Measurements from ENCODE around the gene ZFP62. TPM values are rescaled to one million over a fixed set of nuclear protein-coding genes. Genes with fewer than 3 reads are reported as not detected.
"Not testable (repeated sequence)": the region's sequence is repeated elsewhere in the genome, so short reads cannot be mapped to it uniquely, and the experiment has no call there.

The ZFP62 gene
- polyA plus RNA-seq, 1 experiment, result 18.0 TPM

DNA sequence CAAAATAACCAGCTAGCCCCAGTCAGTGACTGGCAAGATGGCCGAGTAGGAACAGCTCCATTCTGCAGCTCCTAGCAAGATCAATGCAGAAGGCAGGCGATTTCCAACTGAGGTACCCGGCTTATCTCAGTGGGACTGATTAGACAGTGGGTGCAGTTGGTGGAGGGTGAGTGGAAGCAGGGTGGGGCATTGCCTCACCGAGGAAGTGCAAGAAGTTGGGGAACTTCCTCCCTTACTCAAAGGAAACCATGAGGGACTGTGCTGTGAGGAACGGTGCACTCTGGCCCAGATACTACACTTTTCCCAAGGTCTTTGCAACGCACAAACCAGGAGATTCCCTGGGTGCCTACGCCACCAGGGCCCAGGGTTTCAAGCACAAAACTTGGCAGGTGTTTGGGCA lies 28.3 kb upstream of the ZFP62 start:
- H3K9me3 ChIP-seq (ENCODE audit: control insufficient read depth, insufficient read depth, low read length), result no peaks in the 10 kb centered on the region
- no peak overlapping the region for H3K27ac ChIP-seq (ENCODE audit: low read depth, low read length)
- DNase-seq (ENCODE audit: low read depth, low spot score), result no peak
- TF ChIP-seq, protein P1, sequence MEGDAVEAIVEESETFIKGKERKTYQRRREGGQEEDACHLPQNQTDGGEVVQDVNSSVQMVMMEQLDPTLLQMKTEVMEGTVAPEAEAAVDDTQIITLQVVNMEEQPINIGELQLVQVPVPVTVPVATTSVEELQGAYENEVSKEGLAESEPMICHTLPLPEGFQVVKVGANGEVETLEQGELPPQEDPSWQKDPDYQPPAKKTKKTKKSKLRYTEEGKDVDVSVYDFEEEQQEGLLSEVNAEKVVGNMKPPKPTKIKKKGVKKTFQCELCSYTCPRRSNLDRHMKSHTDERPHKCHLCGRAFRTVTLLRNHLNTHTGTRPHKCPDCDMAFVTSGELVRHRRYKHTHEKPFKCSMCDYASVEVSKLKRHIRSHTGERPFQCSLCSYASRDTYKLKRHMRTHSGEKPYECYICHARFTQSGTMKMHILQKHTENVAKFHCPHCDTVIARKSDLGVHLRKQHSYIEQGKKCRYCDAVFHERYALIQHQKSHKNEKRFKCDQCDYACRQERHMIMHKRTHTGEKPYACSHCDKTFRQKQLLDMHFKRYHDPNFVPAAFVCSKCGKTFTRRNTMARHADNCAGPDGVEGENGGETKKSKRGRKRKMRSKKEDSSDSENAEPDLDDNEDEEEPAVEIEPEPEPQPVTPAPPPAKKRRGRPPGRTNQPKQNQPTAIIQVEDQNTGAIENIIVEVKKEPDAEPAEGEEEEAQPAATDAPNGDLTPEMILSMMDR (IDR thresholded peaks at IDR 0.05; ENCODE audit: low read depth, low read length), result no peak
- ChIA-PET POLR2A (no interaction called here), CTCF (no interaction called here)
- no peak overlapping the region for H3K4me3 ChIP-seq (ENCODE audit: low read depth, low read length)
- H3K27me3 ChIP-seq (ENCODE audit: control insufficient read depth, insufficient read depth, low read length), result no peaks in the 10 kb centered on the region

DNA sequence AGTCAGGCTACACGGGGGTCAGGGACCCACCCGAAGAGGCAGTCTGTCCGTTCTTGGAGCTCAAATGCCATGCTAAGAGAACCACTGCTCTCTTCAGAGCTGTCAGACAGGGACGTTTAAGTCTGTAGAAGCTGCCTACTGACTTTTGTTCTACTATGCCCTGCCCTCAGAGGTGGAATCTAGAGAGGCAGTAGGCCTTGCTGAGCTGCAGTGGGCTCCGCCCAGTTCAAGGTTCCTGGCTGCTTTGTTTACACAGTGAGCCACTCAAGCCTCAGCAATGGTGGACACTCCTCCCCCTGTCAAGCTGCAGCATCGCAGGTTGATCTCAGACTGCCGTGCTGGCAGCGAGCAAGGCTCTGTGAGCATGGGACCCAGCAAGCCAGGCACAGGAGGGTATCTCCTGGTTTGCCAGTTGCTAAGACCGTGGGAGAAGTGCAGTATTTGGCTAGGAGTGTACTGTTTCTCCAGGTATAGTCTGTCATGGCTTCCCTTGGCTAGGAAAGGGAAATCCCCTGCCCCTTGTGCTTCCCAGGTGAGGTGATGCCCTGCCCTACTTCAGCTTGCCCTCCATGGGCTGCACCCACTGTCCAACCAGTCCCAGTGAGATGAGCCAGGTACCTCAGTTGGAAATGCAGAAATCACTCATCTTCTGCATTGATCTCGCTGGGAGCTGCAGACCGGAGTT lies 24.9 kb upstream of the ZFP62 start:
- POLR2A ChIA-PET; H3K4me3 ChIP-seq (ENCODE audit: low read depth, low read length); CTCF ChIA-PET; H3K9me3 ChIP-seq (ENCODE audit: control insufficient read depth, insufficient read depth, low read length); H3K27me3 ChIP-seq (ENCODE audit: control insufficient read depth, insufficient read depth, low read length); H3K27ac ChIP-seq (ENCODE audit: low read depth, low read length); DNase-seq (ENCODE audit: low read depth, low spot score): not testable (repeated sequence)

DNA sequence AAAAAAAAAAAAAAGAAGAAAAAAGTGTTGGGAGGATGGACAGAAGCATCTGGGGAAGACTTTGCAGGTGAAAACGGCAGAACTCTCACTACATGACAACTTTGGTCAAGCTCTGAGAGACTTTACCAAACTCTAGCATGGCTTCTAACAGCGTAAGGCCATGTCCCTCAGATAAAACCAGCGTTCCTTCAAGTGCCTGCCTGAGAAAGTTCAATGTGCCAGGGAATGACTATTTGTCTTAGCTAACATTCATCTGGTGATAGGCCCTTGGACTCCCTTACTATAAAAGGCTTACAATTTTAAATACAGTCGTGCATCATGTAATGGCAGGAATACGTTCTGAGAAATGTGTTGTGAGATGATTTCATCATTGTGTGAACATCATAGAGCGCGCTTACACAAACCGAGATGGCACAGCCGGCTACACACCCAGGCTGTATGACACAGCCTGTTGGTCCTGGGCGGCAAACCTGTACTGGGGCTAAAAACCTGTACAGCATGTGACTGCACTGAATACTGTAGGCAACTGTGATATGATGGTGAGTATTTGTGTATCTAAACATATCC lies 14.9 kb upstream of the ZFP62 start:
- H3K27me3 ChIP-seq (ENCODE audit: control insufficient read depth, insufficient read depth, low read length), result peaks cover 2% of the 10 kb centered on the region
- ChIA-PET POLR2A (interaction anchor here (0.7 kb wide), 1 partner anchor 80 kb away, joined by 8 read pairs; no protein-coding TSS in a partner anchor), CTCF (no interaction called here)
- no peaks in the 10 kb centered on the region for H3K9me3 ChIP-seq (ENCODE audit: control insufficient read depth, insufficient read depth, low read length)
- H3K27ac ChIP-seq (ENCODE audit: low read depth, low read length), result no peak overlapping the region
- TF ChIP-seq, protein P1 (IDR thresholded peaks at IDR 0.05; ENCODE audit: low read depth, low read length), result no peak
- DNase-seq (ENCODE audit: low read depth, low spot score), result no peak
- H3K4me3 ChIP-seq (ENCODE audit: low read depth, low read length), result no peak overlapping the region

DNA sequence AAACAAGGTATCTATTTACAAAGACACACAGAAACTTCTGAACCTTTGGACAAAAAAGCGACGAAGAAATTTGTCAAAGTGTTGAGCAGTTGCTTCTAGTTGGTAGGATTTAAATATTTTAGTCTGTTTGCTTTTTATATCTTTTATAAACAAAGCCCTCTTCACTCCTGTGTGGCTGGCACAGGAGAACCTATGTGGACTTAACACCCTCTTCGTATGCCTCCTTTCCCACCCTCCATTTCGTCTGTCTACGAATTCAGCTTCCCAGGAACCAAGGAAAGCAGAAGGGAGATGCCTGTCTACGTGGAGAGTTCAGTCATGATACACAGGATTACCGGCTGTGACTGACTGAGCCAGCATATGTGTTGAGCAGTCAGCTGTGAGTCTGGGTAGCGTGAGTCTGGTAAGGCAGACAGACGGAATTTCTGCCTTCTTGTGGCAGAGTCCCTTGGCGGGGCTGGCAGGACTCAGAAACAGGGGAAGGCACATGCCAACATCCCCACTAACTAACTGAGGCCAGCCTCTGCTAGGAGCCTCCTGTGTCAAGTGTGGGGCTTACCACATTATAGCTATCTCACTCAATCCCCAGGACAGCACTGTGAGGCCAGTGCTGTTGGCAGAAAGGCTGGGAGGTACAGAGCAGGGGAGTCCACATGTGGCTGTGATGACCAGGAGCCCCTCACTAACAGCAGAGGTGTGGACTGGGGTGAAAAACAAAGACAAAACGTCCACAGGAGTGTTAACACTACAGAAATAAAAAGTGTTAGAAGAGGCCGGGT lies 13.9 kb upstream of the ZFP62 start:
- ChIA-PET CTCF (interaction anchor here (1.1 kb wide), 1 partner anchor 12 kb away, joined by 4 read pairs; no protein-coding TSS in a partner anchor), POLR2A (no interaction called here)
- Histone ChIP-seq H3K4me3 (ENCODE audit: low read depth, low read length) (no peak overlapping the region), H3K27ac (ENCODE audit: low read depth, low read length) (no peak overlapping the region), H3K27me3 (ENCODE audit: control insufficient read depth, insufficient read depth, low read length) (peaks cover 3% of the 10 kb centered on the region), H3K9me3 (ENCODE audit: control insufficient read depth, insufficient read depth, low read length) (no peaks in the 10 kb centered on the region)
- DNase-seq (ENCODE audit: low read depth, low spot score), result no peak
- TF ChIP-seq, protein P1 (IDR thresholded peaks at IDR 0.05; ENCODE audit: low read depth, low read length), result no peak

DNA sequence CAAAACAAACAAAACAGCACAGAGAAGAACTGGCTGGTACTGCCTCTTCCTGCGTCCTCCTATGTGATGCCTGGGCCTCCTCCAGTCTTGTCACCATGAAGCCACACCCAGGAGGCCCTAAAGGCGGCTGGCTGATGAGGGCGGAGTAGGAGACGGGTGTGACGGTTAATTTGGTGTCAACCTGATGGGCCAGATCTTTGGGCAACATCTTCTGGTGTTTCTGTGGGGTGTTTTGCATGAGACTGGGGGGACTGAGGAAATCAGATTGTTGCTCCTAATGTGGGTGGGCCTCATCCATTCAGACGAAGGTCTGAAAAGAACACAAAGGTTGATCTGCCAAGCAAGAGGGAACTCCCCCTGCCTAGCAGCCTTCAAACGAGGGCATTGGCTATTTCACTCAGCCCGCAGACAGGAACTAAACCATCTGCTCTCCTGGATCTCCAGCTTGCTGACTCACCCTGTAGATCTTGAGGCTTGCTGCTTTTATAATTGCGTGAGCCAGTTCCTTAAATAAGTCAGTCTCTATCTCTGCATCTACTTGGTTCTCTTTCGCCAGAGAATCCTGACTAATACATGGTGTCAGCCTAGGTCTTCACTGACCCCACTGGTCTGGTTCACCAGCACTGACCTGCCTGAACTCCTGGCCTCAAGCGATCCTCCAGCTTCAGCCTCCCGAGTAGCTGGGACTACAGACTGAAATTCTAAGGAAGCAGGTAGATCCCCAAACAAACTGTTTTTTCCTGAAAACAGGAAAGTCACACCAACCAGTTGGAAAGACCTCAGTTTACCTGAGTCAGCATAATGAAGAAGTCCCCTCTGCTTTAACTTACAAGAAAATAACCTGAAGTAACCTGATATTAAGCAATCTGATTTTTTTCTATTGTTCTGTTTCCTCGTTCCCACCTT lies 12.8 kb upstream of the ZFP62 start:
- Histone ChIP-seq H3K27me3 (ENCODE audit: control insufficient read depth, insufficient read depth, low read length) (peaks cover 3% of the 10 kb centered on the region), H3K27ac (ENCODE audit: low read depth, low read length) (no peak overlapping the region), H3K9me3 (ENCODE audit: control insufficient read depth, insufficient read depth, low read length) (no peaks in the 10 kb centered on the region), H3K4me3 (ENCODE audit: low read depth, low read length) (no peak overlapping the region)
- TF ChIP-seq, protein P1 (IDR thresholded peaks at IDR 0.05; ENCODE audit: low read depth, low read length), result no peak
- ChIA-PET POLR2A (no interaction called here), CTCF (interaction anchor here (1.1 kb wide), 1 partner anchor 11 kb away, joined by 4 read pairs; no protein-coding TSS in a partner anchor)
- DNase-seq (ENCODE audit: low read depth, low spot score), result no peak
